ENCODE data around the gene NDP.

DNA sequence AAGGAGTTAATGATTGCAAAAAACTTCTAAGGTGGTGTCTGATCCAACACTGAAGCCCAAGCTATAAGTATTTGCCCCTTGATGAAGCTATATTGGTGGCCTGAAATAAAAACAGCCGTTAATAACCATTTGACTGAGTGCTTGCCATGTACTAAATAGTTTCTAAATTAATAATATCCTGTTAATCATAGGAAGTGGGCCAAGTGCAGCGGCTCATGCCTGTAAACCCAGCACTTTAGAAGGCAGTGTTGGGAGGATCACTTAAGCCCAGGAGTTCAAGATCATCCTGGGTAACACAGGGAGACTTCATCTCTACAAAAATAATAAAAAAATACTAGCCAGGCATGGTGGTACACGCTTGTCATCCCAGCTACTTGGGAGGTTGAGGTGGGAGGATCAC, 8.3 kb downstream of the NDP start:
- TF ChIP-seq EP300 (IDR thresholded peaks at IDR 0.05) (no peak), POLR2A (IDR thresholded peaks at IDR 0.05) (no peak), POLR2AphosphoS5 (IDR thresholded peaks at IDR 0.05) (no peak)
- TF ChIP-seq, protein P1, sequence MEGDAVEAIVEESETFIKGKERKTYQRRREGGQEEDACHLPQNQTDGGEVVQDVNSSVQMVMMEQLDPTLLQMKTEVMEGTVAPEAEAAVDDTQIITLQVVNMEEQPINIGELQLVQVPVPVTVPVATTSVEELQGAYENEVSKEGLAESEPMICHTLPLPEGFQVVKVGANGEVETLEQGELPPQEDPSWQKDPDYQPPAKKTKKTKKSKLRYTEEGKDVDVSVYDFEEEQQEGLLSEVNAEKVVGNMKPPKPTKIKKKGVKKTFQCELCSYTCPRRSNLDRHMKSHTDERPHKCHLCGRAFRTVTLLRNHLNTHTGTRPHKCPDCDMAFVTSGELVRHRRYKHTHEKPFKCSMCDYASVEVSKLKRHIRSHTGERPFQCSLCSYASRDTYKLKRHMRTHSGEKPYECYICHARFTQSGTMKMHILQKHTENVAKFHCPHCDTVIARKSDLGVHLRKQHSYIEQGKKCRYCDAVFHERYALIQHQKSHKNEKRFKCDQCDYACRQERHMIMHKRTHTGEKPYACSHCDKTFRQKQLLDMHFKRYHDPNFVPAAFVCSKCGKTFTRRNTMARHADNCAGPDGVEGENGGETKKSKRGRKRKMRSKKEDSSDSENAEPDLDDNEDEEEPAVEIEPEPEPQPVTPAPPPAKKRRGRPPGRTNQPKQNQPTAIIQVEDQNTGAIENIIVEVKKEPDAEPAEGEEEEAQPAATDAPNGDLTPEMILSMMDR (IDR thresholded peaks at IDR 0.05): no peak
